HG02943 (cell line): ENCODE measurements around the gene TET2.
A peak's percentile ranks its signal among the peaks of the same experiment; 100 is the strongest.

Source experiments
- ATAC-seq: cut with Tn5 transposase; IDR thresholded peaks from one replicate; pipeline ENCODE4 v1.9.1; 2021; ENCODE audit warnings: mild to moderate bottlenecking, low read depth, moderate library complexity; ENCODE audit not compliant: unreplicated experiment

Gene TET2

DNA sequence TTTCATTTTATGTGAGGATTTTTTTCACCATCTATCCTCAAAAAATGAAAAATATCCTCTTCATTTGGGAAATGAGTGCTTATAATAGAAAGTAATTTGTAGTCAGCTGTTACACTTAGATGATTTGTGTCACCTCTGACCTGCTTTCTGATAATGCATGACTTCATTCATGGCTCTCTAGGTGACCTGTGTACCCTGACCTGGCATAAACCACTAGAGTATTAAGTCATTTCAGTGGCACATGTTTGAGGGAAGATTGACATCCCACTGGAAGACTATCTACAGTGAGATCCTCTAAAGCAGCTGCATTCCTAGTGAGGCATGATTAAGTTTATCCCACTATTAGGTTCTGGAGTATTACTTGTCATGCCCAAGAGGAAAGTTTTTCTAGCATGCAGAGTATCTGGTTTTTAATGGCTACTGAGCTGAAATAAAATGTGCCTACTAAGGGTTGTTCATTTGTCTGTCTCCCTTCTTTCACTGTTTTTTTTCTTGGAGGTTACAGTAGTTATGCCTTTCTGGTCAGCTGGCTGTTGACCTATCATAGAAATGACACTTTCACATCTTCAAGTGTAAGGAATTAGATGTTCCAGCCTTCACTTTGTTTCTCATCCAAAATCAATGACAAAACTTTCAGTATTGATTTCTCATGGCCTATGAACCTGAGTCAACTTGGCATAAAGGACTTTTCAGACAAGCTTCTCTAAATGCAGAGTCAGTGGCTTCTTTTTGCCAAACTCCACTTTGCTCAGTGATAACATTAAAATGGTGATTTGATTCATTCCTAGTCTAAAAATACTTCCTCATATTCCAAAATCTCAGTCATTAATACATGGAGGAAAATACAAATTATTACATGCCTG, 33.1 kb downstream of the TET2 start:
- ATAC-seq = no peak

DNA sequence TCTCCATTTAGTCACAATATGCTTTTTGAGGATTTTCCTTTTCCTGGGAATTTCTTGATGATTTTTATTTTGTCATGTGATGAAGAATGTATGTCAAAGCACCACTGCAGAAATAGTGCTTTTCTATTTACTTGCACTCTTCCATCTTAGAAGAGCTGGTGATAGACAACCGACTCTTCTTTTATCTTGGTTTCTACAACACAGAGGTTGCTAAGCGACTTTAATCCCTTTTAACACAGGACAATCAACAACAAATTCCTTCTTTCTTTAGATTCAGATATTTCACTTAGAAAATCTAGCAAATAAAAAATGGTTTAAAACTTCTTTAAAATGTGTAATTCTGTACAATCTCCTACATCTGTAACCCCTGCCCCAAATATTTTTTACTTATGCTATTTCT, 34.6 kb downstream of the TET2 start:
- ATAC-seq = no peak

DNA sequence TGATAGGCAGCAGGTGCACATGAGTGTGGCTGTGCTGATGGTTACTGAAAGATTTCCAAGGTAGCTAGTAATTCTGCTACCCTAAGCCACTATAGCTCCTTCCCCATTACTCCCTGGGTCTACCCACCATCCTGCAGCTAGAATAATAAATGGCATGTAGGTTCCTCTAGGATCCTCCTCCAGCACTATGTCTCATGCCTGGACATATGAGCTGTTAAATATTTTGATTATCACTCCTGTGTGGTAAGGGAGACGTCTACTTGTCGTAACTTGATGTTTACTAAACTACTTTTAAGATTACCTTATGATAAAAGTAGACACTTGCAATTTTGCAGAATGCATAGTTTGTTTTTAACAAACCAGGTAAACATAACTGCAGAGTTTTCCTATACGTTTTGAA, 35.5 kb downstream of the TET2 start:
- no peak for ATAC-seq

DNA sequence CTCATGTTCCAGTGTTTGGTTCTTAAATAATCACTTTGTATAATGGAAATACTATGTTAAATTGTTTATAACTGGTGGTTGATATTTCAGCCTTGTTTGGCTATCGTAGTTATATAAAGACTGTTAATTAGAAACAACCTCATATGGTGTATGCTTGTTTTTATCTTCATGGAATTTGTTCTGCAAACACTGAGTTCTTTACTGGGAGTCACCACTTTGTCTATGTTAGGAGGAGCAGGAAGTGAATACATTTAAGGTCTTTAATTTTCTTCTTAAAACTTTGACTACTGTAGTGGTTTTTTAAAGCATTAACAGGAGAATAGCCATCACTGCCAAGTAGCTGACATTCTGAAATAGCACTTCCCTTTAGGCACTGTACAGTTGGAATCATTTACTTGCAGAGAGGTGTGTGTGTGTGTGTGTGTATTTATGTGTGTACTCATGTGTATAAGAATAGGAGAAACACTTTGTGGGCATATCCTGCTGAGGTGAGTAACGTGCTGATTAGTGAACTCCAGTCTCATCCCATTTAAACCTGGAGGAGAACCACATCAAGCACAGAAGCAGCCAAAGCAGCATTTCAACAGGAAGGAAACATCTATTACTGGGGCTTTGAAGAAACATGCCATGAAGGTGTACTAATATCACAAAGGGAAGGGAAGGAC, 37.8 kb downstream of the TET2 start:
- no peak for ATAC-seq

DNA sequence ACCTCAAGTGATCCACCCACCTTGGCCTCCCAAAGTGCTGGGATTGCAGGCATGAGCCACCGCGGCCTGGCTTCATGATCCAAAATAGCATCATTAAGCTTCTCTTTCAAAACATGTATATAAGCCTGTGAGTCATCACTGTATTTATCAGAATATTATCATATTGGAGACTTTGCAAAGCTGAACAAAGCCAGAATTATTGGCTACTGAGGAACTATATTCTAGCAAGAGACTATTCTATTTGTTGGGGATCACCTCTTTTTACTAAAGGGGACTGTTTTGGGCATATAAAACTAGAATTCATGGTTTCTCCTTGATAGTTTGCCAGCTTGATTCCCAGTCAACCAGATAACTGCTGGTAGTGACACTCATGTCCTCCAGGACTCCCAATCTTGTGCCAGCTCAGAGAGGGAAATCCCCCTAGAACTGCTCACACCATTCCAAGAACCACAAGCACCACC, 40.1 kb downstream of the TET2 start:
- no peak for ATAC-seq

DNA sequence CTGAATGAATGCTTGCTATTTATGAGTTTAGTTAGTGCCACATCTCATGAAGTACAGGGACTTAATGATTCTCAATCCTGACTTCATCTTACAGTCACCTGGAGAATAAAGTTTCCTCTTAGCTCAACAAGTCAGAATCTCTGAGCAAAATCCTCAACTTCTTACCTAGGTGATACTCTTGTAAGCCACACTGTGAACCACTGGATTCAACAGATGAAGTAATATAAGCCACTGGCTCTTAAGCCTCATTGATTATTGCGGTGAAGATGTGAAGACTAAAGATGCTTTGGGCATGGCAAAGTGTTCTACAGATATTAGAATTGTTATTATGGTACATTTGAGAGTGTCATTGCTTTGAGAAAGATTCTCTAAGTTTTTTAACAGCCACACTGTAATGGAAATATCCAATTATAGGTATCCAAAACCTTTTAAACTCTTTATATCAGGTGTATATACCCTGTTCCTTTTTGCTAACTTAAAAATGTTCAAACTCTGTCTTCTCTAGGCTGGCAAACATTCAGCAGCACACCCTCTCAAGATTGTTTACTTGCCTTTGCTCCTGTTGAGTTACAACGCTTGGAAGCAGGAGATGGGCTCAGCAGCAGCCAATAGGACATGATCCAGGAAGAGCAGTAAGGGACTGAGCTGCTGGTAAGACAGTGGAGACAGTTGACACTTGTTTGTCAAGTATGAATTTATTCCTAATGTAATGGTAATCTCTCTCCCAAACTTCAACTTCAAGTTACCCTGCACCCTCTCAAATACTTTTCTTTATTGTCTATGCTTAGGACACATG, 43.4 kb downstream of the TET2 start:
- no peak for ATAC-seq

DNA sequence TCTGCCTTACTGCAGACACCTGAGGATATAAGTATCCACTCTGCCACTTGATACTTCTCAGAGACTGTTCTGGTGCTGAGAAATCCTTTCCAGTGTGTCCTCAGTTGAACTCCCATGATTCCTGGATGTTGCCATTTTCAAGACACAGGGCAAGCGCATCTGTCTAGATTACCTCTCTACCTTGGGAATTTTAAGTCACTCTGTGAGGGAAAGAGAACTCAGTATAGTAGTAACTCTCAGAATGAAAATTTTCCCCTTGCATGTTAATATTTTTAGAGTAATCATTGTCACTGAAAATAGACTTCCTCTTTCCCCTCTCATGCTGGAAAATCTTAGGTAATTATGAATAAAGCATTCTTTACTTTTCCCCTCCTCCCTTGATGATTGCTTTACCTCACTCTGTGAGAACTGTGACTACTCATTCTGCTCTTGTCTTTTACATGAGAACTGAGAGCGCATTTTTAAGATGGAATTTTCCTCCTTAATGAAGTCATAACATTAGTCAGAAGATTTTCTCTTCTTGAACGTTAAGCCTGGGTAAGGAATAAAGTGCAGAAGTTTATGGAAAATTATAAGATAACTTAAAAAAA, 45.0 kb downstream of the TET2 start:
- ATAC-seq = peak; percentile 44

DNA sequence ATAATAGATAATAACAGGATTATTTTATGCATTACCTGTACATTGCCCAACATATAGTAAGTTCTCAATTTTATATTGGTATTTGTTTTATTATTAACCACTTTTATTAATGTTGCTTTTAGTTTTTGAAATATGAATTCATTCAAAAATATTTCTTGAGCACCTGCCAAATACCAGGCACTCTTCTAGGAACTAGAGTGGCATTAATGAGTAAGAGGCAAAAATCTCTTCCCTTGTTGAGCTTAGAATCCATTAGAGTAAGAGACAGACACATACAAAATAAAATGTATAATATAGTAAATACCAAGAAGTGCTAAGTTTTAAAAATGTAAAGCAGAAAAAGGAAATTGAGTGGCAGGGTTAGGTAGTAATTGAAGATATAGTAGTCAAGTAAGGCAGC, 45.8 kb downstream of the TET2 start:
- no peak for ATAC-seq

DNA sequence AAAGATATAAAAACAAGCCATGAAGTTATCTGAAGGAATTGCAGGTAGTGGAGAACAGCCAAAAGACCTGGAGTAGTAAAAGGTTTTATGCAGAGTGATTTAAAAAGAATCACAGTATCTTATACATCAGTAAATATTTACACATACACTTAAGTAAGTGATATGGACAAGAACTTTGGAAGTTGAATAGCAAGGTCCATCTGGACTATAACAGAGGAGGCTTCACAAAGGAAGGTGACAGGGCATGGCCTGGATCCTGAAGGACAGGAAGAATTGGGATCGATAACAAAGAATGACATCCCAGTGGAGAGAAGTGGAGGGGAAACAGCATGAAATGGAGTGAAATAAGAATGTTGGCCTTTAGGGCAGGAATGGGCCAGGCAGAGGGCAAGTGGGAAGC, 46.2 kb downstream of the TET2 start:
- no peak for ATAC-seq

DNA sequence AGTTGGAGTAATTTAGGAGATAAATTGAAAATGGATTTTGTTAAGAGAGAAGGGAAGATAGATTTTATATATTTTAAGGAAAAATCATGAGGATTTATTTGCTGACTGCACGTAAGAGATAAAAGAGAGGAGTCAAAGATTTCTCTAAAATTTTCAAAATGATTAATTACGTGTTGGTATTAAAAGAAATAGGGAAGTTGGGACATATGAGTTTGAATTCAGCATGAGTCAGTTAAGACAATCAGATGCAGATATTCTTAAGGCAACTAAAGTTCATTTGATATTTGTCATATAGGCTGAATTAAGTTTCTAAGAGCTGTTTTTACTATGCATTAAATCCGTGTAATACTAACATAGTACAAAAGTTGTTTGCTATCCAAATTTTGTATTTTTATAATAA, 46.9 kb downstream of the TET2 start:
- ATAC-seq = no peak

DNA sequence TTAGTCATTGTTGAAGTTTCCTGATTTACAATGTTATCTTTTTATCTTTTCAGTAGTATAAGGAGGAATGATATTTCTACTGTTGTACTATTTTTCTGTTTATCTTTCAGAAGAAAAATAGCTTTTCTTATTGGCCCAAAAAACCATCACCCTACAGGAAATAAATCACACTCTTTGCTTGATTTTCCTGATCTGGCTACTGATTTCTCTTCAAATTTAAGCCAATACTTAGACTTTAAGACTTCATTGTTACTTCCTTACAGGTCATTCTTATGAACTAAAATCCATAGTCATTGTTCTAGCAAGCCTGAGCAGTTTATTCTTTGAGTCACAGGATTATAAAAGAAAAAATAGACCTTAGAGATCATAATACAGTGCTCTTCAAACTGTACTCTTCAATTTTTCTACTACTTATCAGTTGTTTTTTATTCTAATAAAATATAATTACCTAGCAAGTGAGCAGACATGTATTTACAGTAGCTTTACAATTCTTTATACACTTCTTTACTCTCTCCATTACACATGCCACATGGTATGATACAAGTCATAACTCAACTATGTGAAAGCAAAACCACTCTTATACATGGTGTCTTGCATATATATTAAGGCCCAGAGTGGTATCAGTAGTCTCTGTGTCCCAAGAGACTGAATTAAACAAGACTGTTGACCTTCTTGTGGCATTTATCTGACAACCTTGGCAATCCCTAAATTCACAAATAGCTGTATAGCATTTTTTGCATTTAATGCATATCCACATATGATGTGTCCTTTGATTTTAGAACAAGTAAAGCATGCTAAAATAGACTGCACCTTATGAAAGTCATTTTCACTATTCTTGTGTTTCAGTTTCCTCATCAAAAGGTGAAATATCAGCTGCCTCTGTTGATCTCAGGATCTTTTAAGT, 47.9 kb downstream of the TET2 start:
- peak; percentile 77 for ATAC-seq

DNA sequence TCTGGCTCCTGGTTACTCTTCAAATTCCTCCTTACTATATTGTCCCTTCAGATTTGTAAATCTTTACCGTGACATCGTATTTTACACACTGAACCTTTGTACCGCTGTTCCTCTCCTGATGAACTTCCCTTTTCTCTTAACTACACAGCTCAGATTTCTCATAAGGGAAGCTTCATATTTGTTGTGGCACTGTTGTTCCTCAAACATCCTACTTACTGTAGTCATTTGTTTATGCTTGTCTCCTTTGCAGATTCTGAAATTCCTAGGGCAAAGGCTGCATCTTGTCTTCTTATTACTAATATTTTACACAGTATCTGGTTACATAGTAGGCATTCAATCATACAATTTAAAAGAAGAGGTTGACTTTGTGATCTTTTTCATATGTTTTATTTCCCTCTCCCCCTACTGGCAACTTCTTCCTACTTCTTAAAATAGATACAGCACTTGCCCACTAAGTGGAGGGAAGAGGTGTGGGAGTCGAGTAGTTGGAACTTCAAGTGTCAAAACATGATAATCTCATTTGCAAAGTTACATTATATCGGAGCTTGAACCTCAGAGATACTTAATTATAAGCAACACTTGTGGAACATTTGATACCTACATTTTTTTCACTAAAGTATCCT, 50.0 kb downstream of the TET2 start:
- ATAC-seq = no peak

DNA sequence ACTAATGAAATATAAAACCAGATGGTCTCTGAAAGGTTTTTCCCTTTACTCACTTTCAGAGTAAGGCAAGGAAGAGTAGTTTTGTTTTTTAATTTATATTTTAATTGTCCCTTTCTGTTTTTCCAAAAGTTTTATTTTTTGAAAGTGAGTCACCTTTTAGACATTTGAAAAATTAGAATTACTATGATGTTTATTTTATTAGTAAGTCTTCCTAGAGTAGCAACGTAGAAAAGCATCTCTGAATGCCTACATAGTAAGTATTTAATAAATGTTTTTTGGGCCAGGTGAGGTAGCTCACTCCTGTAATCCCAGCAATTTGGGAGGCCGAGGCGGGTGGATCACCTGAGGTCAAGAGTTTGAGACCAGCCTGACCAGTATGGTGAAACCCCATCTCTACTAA, 51.1 kb downstream of the TET2 start:
- no peak for ATAC-seq

DNA sequence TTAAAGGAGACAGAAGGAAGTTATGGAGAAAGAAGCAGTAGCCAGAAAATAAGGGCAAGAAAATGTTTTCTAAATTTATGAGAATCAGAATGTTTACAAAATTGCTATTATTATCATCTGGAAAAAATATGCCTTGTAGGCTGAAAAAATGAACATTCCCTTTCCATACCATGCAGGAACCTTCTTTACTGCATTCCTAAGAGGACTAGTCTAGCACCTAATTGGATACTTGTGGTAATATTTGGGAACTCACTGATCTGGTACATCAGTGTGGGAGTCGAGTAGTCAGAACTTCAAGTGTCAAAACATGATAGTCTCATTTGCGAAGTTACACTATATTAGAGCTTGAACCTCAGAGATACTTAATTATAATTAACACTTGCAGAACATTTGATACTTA, 51.9 kb downstream of the TET2 start:
- ATAC-seq = no peak

DNA sequence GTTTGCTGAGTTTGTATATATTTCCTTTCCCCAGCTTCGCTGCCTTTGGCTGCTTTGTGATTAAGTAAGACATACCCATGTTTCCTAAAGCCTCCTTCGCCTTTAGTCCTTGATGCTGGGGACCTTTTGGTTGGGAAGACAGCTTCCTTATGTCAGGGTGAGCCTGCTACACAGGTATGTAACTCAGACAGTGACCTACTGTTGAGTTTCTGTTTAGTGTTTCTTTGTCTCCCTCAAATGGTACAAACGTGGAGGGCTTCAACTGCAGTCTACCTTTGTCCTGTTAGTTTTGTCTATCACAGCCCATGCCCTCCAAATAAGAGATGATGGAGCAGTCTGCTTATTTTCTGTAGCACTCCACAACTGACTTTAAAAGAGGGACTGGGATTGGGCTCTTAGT, 59.5 kb downstream of the TET2 start:
- no peak for ATAC-seq

DNA sequence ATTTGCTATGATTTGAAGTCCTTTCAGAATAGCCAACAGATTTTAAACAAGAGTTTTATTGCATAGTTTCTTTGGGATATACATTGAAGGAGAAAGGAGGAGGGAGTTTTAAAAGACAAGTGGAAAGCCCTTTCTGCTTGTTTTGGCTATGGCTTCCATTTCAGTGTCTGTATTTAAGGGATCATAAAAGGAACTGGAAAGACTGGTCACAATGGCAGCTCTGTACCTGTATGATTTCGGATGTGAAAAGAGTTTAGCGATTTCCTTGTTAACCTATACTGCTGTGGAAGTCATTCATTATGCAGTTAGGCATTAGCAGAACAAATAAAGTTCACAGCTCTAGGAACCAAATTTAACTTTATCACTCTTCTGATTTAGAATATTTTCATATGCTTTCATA, 60.7 kb downstream of the TET2 start:
- no peak for ATAC-seq

DNA sequence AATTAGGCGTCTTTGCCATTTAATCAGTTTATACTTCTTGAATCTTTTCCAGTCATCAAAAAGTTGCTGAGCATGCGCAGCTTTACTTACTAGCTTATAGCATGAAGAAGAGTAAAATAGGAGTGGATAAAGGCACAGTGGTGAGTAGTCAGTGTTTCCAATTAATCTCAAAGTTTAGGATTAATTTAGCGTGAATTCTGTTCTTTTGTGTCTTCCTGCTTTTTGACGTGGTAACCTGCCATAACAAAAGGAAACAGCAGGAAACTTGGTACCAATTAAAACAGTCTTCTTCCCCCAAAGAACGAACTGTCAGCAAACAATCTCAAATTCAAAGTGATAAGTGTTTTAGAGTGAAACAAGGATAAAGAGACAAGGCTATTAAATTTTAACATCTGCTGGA, 61.9 kb downstream of the TET2 start:
- no peak for ATAC-seq

DNA sequence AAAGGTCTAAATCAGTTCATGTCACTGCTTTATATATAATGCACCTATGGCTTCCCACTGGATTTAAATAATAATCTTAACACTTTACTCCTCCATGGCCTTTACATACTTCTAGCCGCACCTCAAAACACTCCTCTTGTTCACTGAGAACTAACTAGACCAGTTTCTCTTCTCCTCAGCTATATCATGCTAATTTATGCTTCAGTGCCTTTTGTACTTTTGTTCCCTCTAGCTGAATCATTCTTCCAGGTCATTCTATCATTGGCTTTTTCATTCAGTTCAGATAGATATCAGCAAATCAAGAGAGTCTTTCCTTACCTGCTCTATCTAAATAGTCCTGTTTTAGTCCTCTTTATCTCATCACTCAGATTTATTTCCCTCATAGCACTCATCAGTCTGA, 64.2 kb downstream of the TET2 start:
- no peak for ATAC-seq

DNA sequence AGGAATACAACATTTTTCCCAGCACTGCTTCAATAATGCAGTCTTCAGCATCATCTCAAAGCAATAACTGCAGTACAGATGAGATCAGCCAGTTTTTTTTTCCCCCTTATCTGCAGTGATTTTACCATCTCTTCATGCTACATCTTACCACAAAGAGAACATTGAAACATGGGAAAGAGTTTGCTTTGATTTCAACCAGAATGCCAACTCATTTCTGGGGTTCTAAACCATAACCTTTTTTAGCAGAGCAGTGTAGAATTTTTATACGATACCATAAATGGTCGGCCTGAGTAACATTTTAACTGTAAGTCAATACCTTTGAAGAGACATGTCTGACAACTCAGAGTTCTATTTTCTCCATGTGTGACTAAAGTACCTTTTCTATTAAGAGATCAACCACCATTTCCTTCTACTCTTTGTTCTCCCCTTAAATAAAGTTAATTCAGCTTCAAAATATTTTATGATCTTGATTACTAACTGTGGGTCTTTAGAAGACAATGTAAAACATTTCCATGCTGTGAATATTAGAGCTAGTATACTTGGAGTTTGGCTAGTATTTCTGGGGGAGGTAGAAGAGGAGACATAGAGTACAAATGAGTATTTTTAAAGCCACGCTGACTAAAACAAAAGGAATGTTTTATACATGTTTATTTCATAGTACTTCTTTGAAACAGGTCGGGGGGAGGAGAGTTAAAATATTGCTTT, 69.1 kb downstream of the TET2 start:
- no peak for ATAC-seq
